Breast epithelium (tissue), 3 donors: ENCODE data around the gene CPNE5.

Source experiments
- CTCF ChIP-seq, 3 donors: fragments of 450-650 bp; IDR thresholded peaks; one replicate each; pipeline ENCODE4 v1.5.1; 2016 to 2017; ENCODE audit warnings: antibody characterized with exemption in 3 of 3, mild to moderate bottlenecking in 3 of 3, moderate library complexity in 3 of 3
- POLR2A ChIP-seq: fragments of 450-650 bp; IDR thresholded peaks from one replicate; pipeline ENCODE4 v1.6.1; 2016; ENCODE audit warnings: antibody characterized with exemption, mild to moderate bottlenecking, moderate library complexity
- POLR2AphosphoS5 ChIP-seq, 3 donors: sonication (generic); formaldehyde crosslinking; IDR thresholded peaks; one replicate each; pipeline ENCODE4 v1.6.1; 2017; ENCODE audit warnings: antibody characterized with exemption in 3 of 3

- TF ChIP-seq CTCF (IDR thresholded peaks at IDR 0.05) (no peak), POLR2A (no peak), POLR2AphosphoS5 (IDR thresholded peaks at IDR 0.05) (no peak)
These were observed 94.0 kb downstream of the CPNE5 start for GRCh38 chr6:36745283-36745682.
